ENCODE data around the gene MIF. TPM values are rescaled to one million over a fixed set of nuclear protein-coding genes. Genes with fewer than 3 reads are reported as not detected.

The MIF gene
- total RNA-seq (70.1 TPM), polyA plus RNA-seq (528 TPM)

GRCh38 chr22:23893945-23894709 lies at the start of gene MIF:
TSS of gene MIF (plus strand) at chr22:23894383. CDS start at chr22:23894475, 92 bp downstream.
- Histone ChIP-seq H3K36me3 (ENCODE audit: insufficient read depth) (peaks cover 3% of the 10 kb centered on the region), H3K27ac (ENCODE audit: low read depth) (peak within 1 kb of the TSS; percentile 99), H3K4me3 (ENCODE audit: low read depth, low read length) (peak within 1 kb of the TSS; percentile 70), H3K4me1 (ENCODE audit: insufficient read depth) (no peaks in the 10 kb centered on the region)
- WGBS, result under 1% methylated on average over 72 of the region's 72 CpGs
- peak; percentile 83 for DNase-seq (ENCODE audit: extremely low spot score)

- Histone ChIP-seq H3K27ac (ENCODE audit: low read depth) (no peak overlapping the region), H3K36me3 (ENCODE audit: insufficient read depth) (no peaks in the 10 kb centered on the region), H3K4me3 (ENCODE audit: low read depth, low read length) (no peak overlapping the region), H3K4me1 (ENCODE audit: insufficient read depth) (no peaks in the 10 kb centered on the region)
- no peak for DNase-seq (ENCODE audit: extremely low spot score)
- 77% methylated on average over 8 of the region's 8 CpGs for WGBS
Observed at GRCh38 chr22:23844739-23845202, 49.4 kb upstream of the MIF start.

- Histone ChIP-seq H3K4me1 (ENCODE audit: insufficient read depth) (no peaks in the 10 kb centered on the region), H3K27ac (ENCODE audit: low read depth) (no peak overlapping the region), H3K4me3 (ENCODE audit: low read depth, low read length) (no peak overlapping the region), H3K36me3 (ENCODE audit: insufficient read depth) (no peaks in the 10 kb centered on the region)
- DNase-seq (ENCODE audit: extremely low spot score), result no peak
- 74% methylated on average over 9 of the region's 9 CpGs for WGBS
Observed at GRCh38 chr22:23845265-23846080, 48.7 kb upstream of the MIF start.

GRCh38 chr22:23846081-23846469 lies 48.1 kb upstream of the MIF start:
- 69% methylated on average over 7 of the region's 7 CpGs for WGBS
- H3K27ac ChIP-seq (ENCODE audit: low read depth), result no peak overlapping the region
- H3K4me1 ChIP-seq (ENCODE audit: insufficient read depth), result no peaks in the 10 kb centered on the region
- no peak for DNase-seq (ENCODE audit: extremely low spot score)
- H3K4me3 ChIP-seq (ENCODE audit: low read depth, low read length), result no peak overlapping the region
- H3K36me3 ChIP-seq (ENCODE audit: insufficient read depth), result no peaks in the 10 kb centered on the region

- Histone ChIP-seq H3K27ac (ENCODE audit: low read depth) (no peak overlapping the region), H3K4me3 (ENCODE audit: low read depth, low read length) (no peak overlapping the region), H3K36me3 (ENCODE audit: insufficient read depth) (no peaks in the 10 kb centered on the region), H3K4me1 (ENCODE audit: insufficient read depth) (no peaks in the 10 kb centered on the region)
- 88% methylated on average over 18 of the region's 18 CpGs for WGBS
- no peak for DNase-seq (ENCODE audit: extremely low spot score)
Observed at GRCh38 chr22:23847310-23847920, 46.8 kb upstream of the MIF start.

GRCh38 chr22:23847991-23848864 lies 46.0 kb upstream of the MIF start:
- H3K27ac ChIP-seq (ENCODE audit: low read depth), result no peak overlapping the region
- H3K36me3 ChIP-seq (ENCODE audit: insufficient read depth), result no peaks in the 10 kb centered on the region
- DNase-seq (ENCODE audit: extremely low spot score), result no peak
- WGBS, result 81% methylated on average over 24 of the region's 24 CpGs
- H3K4me1 ChIP-seq (ENCODE audit: insufficient read depth), result no peaks in the 10 kb centered on the region
- no peak overlapping the region for H3K4me3 ChIP-seq (ENCODE audit: low read depth, low read length)

- WGBS, result 26% methylated on average over 62 of the region's 62 CpGs
- H3K4me1 ChIP-seq (ENCODE audit: insufficient read depth), result no peaks in the 10 kb centered on the region
- no peaks in the 10 kb centered on the region for H3K36me3 ChIP-seq (ENCODE audit: insufficient read depth)
- H3K4me3 ChIP-seq (ENCODE audit: low read depth, low read length), result no peak overlapping the region
- H3K27ac ChIP-seq (ENCODE audit: low read depth), result no peak overlapping the region
- no peak for DNase-seq (ENCODE audit: extremely low spot score)
Observed at GRCh38 chr22:23849009-23850006, 44.9 kb upstream of the MIF start.

- DNase-seq (ENCODE audit: extremely low spot score), result no peak
- no peaks in the 10 kb centered on the region for H3K4me1 ChIP-seq (ENCODE audit: insufficient read depth)
- H3K36me3 ChIP-seq (ENCODE audit: insufficient read depth), result no peaks in the 10 kb centered on the region
- no peak overlapping the region for H3K4me3 ChIP-seq (ENCODE audit: low read depth, low read length)
- no peak overlapping the region for H3K27ac ChIP-seq (ENCODE audit: low read depth)
- WGBS, result 84% methylated on average over 16 of the region's 16 CpGs
Observed at GRCh38 chr22:23850136-23850611, 44.0 kb upstream of the MIF start.

GRCh38 chr22:23856721-23857605 lies 37.2 kb upstream of the MIF start:
- no peaks in the 10 kb centered on the region for H3K4me1 ChIP-seq (ENCODE audit: insufficient read depth)
- WGBS, result 3% methylated on average over 58 of the region's 58 CpGs
- peak overlapping the region; percentile 63 for H3K27ac ChIP-seq (ENCODE audit: low read depth)
- DNase-seq (ENCODE audit: extremely low spot score), result no peak
- no peaks in the 10 kb centered on the region for H3K36me3 ChIP-seq (ENCODE audit: insufficient read depth)
- H3K4me3 ChIP-seq (ENCODE audit: low read depth, low read length), result peak overlapping the region; percentile 43

- H3K4me1 ChIP-seq (ENCODE audit: insufficient read depth), result no peaks in the 10 kb centered on the region
- peak within 1 kb of the TSS; percentile 43 for H3K4me3 ChIP-seq (ENCODE audit: low read depth, low read length)
- peak within 1 kb of the TSS; percentile 75 for H3K27ac ChIP-seq (ENCODE audit: low read depth)
- DNase-seq (ENCODE audit: extremely low spot score), result peak; percentile 97
- WGBS, result 1% methylated on average over 60 of the region's 60 CpGs
- no peaks in the 10 kb centered on the region for H3K36me3 ChIP-seq (ENCODE audit: insufficient read depth)
Observed at GRCh38 chr22:23857606-23858483, 36.3 kb upstream of the MIF start, which contains the start of gene SLC2A11. TSS of gene SLC2A11 (plus strand) at chr22:23857875. CDS start at chr22:23858000, 125 bp downstream.

Measured in urinary bladder (tissue), 4 donors.